ENCODE results near the gene OR52D1. TPM values are rescaled to one million over a fixed set of nuclear protein-coding genes. Genes with fewer than 3 reads are reported as not detected.

Gene OR52D1
- total and polyA plus RNA-seq, 2 experiments from 2014 or later, result not detected

DNA sequence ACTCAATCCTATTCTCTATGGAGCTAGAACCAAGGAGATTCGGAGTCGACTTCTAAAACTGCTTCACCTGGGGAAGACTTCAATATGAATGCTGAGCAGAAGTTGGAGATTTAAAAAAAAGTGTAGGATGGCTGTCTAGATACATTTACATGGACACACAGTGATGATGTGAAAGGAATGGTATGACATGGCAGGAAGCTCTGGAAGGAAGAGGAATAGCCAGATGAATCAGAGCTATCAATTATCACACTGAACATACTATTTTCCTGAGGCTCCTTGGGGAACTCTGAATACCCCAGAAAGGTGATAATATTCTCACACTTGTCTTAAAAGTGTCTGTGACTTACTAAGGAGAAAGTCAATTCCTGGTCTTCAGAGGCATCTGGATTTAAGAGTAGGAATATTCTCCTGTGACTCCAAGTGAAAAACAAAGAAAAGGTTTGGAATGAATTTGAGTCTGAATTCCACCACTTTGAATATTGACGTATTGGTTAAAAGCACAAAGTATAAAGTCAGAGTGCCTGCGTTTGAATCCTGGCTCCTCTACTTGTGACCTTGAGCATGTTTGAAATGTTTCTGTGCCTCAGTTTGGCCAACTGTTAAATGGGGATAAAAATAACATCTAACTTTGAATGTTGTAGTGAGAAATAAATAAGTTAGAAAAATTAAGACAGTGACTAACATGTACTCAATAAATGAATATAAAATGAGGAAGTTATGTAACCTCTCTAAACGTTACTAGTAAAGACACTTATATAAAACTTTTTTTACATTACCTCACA is 1.3 kb downstream of the OR52D1 start:
- no peaks in the 10 kb centered on the region for H4K20me1 ChIP-seq (ENCODE audit: insufficient read depth)
- H2AFZ ChIP-seq, result no peak overlapping the region
- H3K27me3 ChIP-seq (replicated peaks; ENCODE audit: insufficient read depth), result peaks cover 7% of the 10 kb centered on the region; the same call in 1 of the 2 replicates
- no peak overlapping the region for H3K27ac ChIP-seq
- no peaks in the 10 kb centered on the region for H3K9me2 ChIP-seq (ENCODE audit: insufficient read depth)
- H3K9me3 ChIP-seq (ENCODE audit: low read depth), result no peaks in the 10 kb centered on the region
- no peak for TF ChIP-seq EZH2phosphoT487 (IDR thresholded peaks at IDR 0.05; ENCODE audit: insufficient read depth, low read depth)
- no peak for TF ChIP-seq EZH2 (IDR thresholded peaks at IDR 0.05; ENCODE audit: insufficient read depth, poor library complexity, severe bottlenecking)
- 34 to 38% methylated on average over 5 of the region's 5 CpGs for WGBS, 2 experiments (ENCODE audit: low coverage in 1 of 2, low lambda C conversion rate in 2 of 2, missing lambda C conversion rate in 2 of 2)
- H3K36me3 ChIP-seq (ENCODE audit: low read depth), result no peaks in the 10 kb centered on the region
- DNase-seq, result no peak
- no peak overlapping the region for H3K9ac ChIP-seq
- no peaks in the 10 kb centered on the region for H3F3A ChIP-seq (ENCODE audit: insufficient read depth)
- no peaks in the 10 kb centered on the region for H3K79me2 ChIP-seq (ENCODE audit: insufficient read depth)
- in situ Hi-C loops (cut with MboI), result loop anchor here (10.0 kb wide), 1 partner anchor 315 kb away; the partner anchor contains the start of gene OR52N2
- H3K4me2 ChIP-seq (ENCODE audit: unreplicated experiment), result no peak overlapping the region
- no peaks in the 10 kb centered on the region for H3K4me1 ChIP-seq (ENCODE audit: insufficient read depth)
- H3K4me3 ChIP-seq, result no peak overlapping the region

DNA sequence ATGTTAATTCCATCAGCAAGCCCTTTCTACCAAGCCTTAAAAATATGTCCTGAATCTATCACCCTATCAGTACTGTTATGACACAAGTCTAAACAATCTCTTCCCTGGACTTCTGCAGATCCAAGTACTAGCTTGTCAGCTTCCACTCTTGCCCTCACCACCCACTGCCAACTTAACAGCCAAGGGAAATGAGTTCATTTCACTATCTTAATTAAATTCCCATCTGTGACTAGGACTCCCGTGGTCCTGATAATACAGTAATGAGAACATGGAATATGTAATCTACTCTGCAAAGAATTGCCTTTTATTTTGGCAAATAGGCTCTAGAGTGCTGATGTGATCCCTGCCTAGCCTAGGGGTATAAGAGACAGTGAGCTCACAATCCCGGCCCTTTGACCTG is 11.2 kb downstream of the OR52D1 start:
- Histone ChIP-seq H3K36me3 (ENCODE audit: low read depth) (no peaks in the 10 kb centered on the region), H3F3A (ENCODE audit: insufficient read depth) (no peaks in the 10 kb centered on the region), H3K27me3 (replicated peaks; ENCODE audit: insufficient read depth) (no peaks in the 10 kb centered on the region), H3K4me3 (no peak overlapping the region), H3K9me2 (ENCODE audit: insufficient read depth) (no peaks in the 10 kb centered on the region), H4K20me1 (ENCODE audit: insufficient read depth) (no peaks in the 10 kb centered on the region), H2AFZ (no peak overlapping the region), H3K9me3 (ENCODE audit: low read depth) (no peaks in the 10 kb centered on the region), H3K9ac (no peak overlapping the region), H3K4me2 (ENCODE audit: unreplicated experiment) (no peak overlapping the region), H3K4me1 (ENCODE audit: insufficient read depth) (no peaks in the 10 kb centered on the region), H3K27ac (no peak overlapping the region), H3K79me2 (ENCODE audit: insufficient read depth) (no peaks in the 10 kb centered on the region)
- 30 to 32% methylated on average over 2 of the region's 2 CpGs for WGBS, 2 experiments (ENCODE audit: low coverage in 1 of 2, low lambda C conversion rate in 2 of 2, missing lambda C conversion rate in 2 of 2)
- DNase-seq, result no peak
- in situ Hi-C loops (cut with MboI), result no loop called here
- TF ChIP-seq EZH2 (IDR thresholded peaks at IDR 0.05; ENCODE audit: insufficient read depth, poor library complexity, severe bottlenecking) (no peak), EZH2phosphoT487 (IDR thresholded peaks at IDR 0.05; ENCODE audit: insufficient read depth, low read depth) (no peak)

DNA sequence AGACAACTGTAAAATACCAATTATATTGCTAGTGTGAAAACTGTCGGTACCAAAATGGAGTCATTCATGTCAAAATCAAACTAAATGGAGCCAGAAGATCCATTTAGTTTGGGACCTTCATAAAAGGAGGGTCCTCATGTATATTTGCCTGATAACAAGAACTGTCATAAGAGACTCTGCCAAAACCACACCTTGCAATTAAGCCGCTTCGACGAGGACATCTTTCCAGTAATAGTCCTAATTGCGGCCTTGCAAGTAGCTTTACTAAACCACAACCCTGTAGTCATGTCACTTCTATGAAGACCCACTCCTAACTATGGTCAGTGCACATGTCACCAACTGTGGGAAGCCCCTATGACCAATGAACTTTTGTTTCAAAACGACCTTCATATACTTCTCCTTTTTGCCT is 11.9 kb downstream of the OR52D1 start:
- Histone ChIP-seq H3K27ac (no peak overlapping the region), H3K4me1 (ENCODE audit: insufficient read depth) (no peaks in the 10 kb centered on the region), H3K79me2 (ENCODE audit: insufficient read depth) (no peaks in the 10 kb centered on the region), H4K20me1 (ENCODE audit: insufficient read depth) (no peaks in the 10 kb centered on the region), H3K27me3 (replicated peaks; ENCODE audit: insufficient read depth) (no peaks in the 10 kb centered on the region), H3F3A (ENCODE audit: insufficient read depth) (no peaks in the 10 kb centered on the region), H3K4me2 (ENCODE audit: unreplicated experiment) (no peak overlapping the region), H3K36me3 (ENCODE audit: low read depth) (no peaks in the 10 kb centered on the region), H3K4me3 (no peak overlapping the region), H3K9me3 (ENCODE audit: low read depth) (no peaks in the 10 kb centered on the region), H3K9me2 (ENCODE audit: insufficient read depth) (no peaks in the 10 kb centered on the region), H3K9ac (no peak overlapping the region), H2AFZ (no peak overlapping the region)
- in situ Hi-C loops (cut with MboI), result no loop called here
- no peak for TF ChIP-seq EZH2phosphoT487 (IDR thresholded peaks at IDR 0.05; ENCODE audit: insufficient read depth, low read depth)
- TF ChIP-seq EZH2 (IDR thresholded peaks at IDR 0.05; ENCODE audit: insufficient read depth, poor library complexity, severe bottlenecking), result no peak
- no peak for DNase-seq
- WGBS, 2 experiments (ENCODE audit: low coverage in 1 of 2, low lambda C conversion rate in 2 of 2, missing lambda C conversion rate in 2 of 2), result 59 to 66% methylated on average over 6 of the region's 6 CpGs

DNA sequence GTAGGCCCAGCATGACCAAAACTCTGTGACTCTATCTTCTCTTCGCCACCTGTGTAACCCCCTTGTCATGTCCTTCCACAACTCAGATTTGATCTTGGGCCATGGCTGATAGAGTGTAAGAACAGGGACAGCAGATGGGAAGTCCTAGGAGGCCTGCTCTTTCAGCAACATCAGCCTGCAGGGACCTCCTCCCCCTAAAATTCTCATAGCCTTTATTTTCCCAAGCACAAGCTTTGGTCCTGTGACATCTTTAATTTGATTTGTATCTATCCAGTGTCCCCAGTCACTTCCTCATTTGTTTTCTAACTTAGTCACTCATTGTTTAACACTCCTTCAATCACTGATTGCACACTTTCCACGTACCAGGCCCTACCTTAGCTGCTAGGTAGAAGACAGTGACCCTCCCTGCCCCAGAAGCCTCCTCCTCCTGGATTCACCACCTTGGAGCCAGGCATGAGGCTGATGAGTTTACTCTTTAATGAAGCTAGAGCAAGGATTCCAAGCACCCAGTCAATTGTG is 16.0 kb downstream of the OR52D1 start:
- H3K27ac ChIP-seq, result no peak overlapping the region
- no peak overlapping the region for H3K4me2 ChIP-seq (ENCODE audit: unreplicated experiment)
- TF ChIP-seq EZH2 (IDR thresholded peaks at IDR 0.05; ENCODE audit: insufficient read depth, poor library complexity, severe bottlenecking), result no peak
- TF ChIP-seq EZH2phosphoT487 (IDR thresholded peaks at IDR 0.05; ENCODE audit: insufficient read depth, low read depth), result no peak
- no peaks in the 10 kb centered on the region for H3K9me3 ChIP-seq (ENCODE audit: low read depth)
- H3K79me2 ChIP-seq (ENCODE audit: insufficient read depth), result no peaks in the 10 kb centered on the region
- no peaks in the 10 kb centered on the region for H3F3A ChIP-seq (ENCODE audit: insufficient read depth)
- H2AFZ ChIP-seq, result no peak overlapping the region
- no peaks in the 10 kb centered on the region for H4K20me1 ChIP-seq (ENCODE audit: insufficient read depth)
- no peak for DNase-seq
- no peak overlapping the region for H3K9ac ChIP-seq
- H3K9me2 ChIP-seq (ENCODE audit: insufficient read depth), result no peaks in the 10 kb centered on the region
- no peaks in the 10 kb centered on the region for H3K4me1 ChIP-seq (ENCODE audit: insufficient read depth)
- no peak overlapping the region for H3K4me3 ChIP-seq
- 42 to 51% methylated on average over 2 of the region's 2 CpGs for WGBS, 2 experiments (ENCODE audit: low coverage in 1 of 2, low lambda C conversion rate in 2 of 2, missing lambda C conversion rate in 2 of 2)
- no peaks in the 10 kb centered on the region for H3K27me3 ChIP-seq (replicated peaks; ENCODE audit: insufficient read depth)
- no peaks in the 10 kb centered on the region for H3K36me3 ChIP-seq (ENCODE audit: low read depth)
- in situ Hi-C loops (cut with MboI), result no loop called here

All from GM23248 (cell line).